MCF 10A (cell line): ENCODE data around the gene FXYD6. TPM values are rescaled to one million over a fixed set of nuclear protein-coding genes. Genes with fewer than 3 reads are reported as not detected.

ENCODE experiments used
- BruUV-seq: library from RNA; stranded (reverse); fragments of 400-500 nt; replicated peaks from 2 replicates; lab custom pipeline; 2021; lab: Mats Ljungman, UMichigan
- CTCF ChIA-PET: fragments of 300-600 bp; sonication (Branson Sonifier 250); formaldehyde crosslinking; extraction: SDS; loops from one replicate; lab custom pipeline; 2021; ENCODE audit warnings: antibody characterized with exemption, inconsistent platforms; lab: Yijun Ruan, JAX
- POLR2A ChIA-PET: fragments of 300-600, 350-650 bp; sonication (Branson Sonifier 250); formaldehyde crosslinking; extraction: SDS; loops from one replicate; lab custom pipeline; 2020; ENCODE audit warnings: antibody characterized with exemption, inconsistent platforms; lab: Yijun Ruan, JAX
- DNase-seq: peaks from one replicate; pipeline ENCODE4 v3.0.0-alpha.2; 2018; ENCODE audit not compliant: unreplicated experiment
- H3K27ac Mint-ChIP-seq: one replicate; pipeline ENCODE4 v1.8.0; 2022; ENCODE audit warnings: mild to moderate bottlenecking, low read depth, mixed read lengths; ENCODE audit not compliant: unreplicated experiment
- H3K27me3 Mint-ChIP-seq: one replicate; pipeline ENCODE4 v1.8.0; 2022; ENCODE audit warnings: mixed read lengths; ENCODE audit not compliant: insufficient read depth, unreplicated experiment
- H3K36me3 Mint-ChIP-seq: one replicate; pipeline ENCODE4 v1.8.0; 2022; ENCODE audit warnings: mild to moderate bottlenecking, moderate library complexity, mixed read lengths; ENCODE audit not compliant: insufficient read depth, unreplicated experiment
- H3K4me1 Mint-ChIP-seq: one replicate; pipeline ENCODE4 v1.8.0; 2022; ENCODE audit warnings: mixed read lengths; ENCODE audit not compliant: insufficient read depth, unreplicated experiment
- H3K4me3 Mint-ChIP-seq: one replicate; pipeline ENCODE4 v1.8.0; 2022; ENCODE audit warnings: mild to moderate bottlenecking, moderate library complexity, mixed read lengths; ENCODE audit not compliant: unreplicated experiment
- H3K9me3 Mint-ChIP-seq: one replicate; pipeline ENCODE4 v1.8.0; 2022; ENCODE audit warnings: mixed read lengths; ENCODE audit not compliant: unreplicated experiment
- CTCF ChIP-seq: fragments of 200-600 bp; IDR thresholded peaks from one replicate; pipeline ENCODE4 v1.8.0; 2022; ENCODE audit warnings: antibody characterized with exemption, mild to moderate bottlenecking; ENCODE audit not compliant: unreplicated experiment
- intact Hi-C: fragments of 100-400 bp; cut with micrococcal nuclease; formaldehyde crosslinking; loops from 2 replicates; pipeline ENCODE4 v1.14.1; 2022
- total RNA-seq: library from RNA; stranded (reverse); gene quantifications from 2 replicates; pipeline ENCODE4 v1.2.3, GENCODE V29; 2022

Gene FXYD6
- total RNA-seq, 1 experiment from 2014 or later = not detected

GRCh38 chr11:117905524-117905923 lies 29.1 kb upstream of the FXYD6 start:
- TF ChIP-seq CTCF = no peak
- H3K4me1 Mint-ChIP-seq = peaks cover 8% of the 10 kb centered on the region
- H3K27ac Mint-ChIP-seq = no peak overlapping the region

DNA sequence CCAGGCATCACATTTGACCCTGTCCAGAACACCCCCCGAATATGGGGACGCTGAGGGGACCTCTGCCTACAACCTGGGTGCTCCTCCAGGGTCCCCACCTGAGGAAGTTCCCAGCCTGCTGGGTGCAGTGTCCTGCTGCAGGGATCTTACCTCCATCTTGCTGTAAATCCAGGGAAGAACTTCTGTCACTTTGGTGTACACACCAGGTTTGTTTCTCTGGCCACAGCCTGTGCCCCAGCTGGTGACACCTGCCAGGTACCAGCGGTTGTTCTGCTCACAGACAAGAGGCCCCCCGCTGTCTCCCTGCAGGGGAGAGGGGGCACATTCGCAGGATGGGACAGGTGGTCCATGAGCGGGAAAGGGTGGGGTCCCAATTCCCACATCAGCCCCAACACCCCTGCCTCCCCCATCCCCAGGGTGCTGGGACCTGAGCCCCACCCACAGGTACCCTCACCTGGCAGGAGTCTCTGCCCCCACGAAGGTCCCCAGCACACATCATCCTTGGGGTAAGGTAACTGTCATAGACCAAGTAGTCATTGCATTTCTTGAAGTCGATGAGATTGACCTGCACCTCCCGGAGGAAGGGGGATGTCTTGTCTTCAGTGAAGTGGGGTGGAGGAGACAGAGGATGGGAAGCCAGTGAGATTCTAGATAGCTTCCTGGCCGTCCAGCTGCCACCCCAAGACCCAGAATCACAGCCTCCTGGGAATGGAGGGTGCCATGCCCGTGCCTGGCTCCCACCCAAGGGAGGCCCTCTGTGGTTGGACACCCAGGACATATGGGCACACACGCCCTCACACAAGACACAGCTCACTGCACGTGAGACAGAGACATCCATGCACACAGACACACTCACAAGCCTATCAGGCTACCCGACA lies 27.3 kb upstream of the FXYD6 start:
- Mint-ChIP-seq H3K27ac (no peak overlapping the region), H3K9me3 (no peaks in the 10 kb centered on the region)
- POLR2A ChIA-PET = no interaction called here

More at GRCh38 chr11:117905524-117905923, 29.1 kb upstream of the FXYD6 start:
- intact Hi-C loops = no loop called here
- no TSS peak for BruUV-seq
- no peaks in the 10 kb centered on the region for H3K36me3 Mint-ChIP-seq
- H3K27me3 Mint-ChIP-seq = no peaks in the 10 kb centered on the region
- no peak overlapping the region for H3K4me3 Mint-ChIP-seq
- ChIA-PET POLR2A (no interaction called here), CTCF (no interaction called here)
- DNase-seq = no peak
- no peaks in the 10 kb centered on the region for H3K9me3 Mint-ChIP-seq

GRCh38 chr11:117902001-117902845 lies 25.8 kb upstream of the FXYD6 start:
- no peak for TF ChIP-seq CTCF
- DNase-seq = no peak
- POLR2A ChIA-PET = no interaction called here
- intact Hi-C loops = no loop called here
- CTCF ChIA-PET = interaction anchor here (0.6 to 1.1 kb wide), 3 partner anchors 78 to 296 kb away, joined by 3 to 6 read pairs (median 4); no protein-coding TSS in a partner anchor
- Mint-ChIP-seq H3K36me3 (no peaks in the 10 kb centered on the region), H3K4me1 (no peaks in the 10 kb centered on the region), H3K27ac (no peak overlapping the region), H3K27me3 (peaks cover 2% of the 10 kb centered on the region), H3K4me3 (no peak overlapping the region), H3K9me3 (no peaks in the 10 kb centered on the region)
- BruUV-seq = no TSS peak

More for the DNA sequence above, 27.3 kb upstream of the FXYD6 start:
- CTCF ChIA-PET = interaction anchor here (0.6 kb wide), 2 partner anchors 43 to 646 kb away, joined by 3 to 4 read pairs; no protein-coding TSS in a partner anchor
- no peak for DNase-seq
- H3K27me3 Mint-ChIP-seq = no peaks in the 10 kb centered on the region
- no peak for TF ChIP-seq CTCF
- BruUV-seq = no TSS peak
- peaks cover 8% of the 10 kb centered on the region for H3K4me1 Mint-ChIP-seq
- no peaks in the 10 kb centered on the region for H3K36me3 Mint-ChIP-seq
- no peak overlapping the region for H3K4me3 Mint-ChIP-seq
- intact Hi-C loops = no loop called here

DNA sequence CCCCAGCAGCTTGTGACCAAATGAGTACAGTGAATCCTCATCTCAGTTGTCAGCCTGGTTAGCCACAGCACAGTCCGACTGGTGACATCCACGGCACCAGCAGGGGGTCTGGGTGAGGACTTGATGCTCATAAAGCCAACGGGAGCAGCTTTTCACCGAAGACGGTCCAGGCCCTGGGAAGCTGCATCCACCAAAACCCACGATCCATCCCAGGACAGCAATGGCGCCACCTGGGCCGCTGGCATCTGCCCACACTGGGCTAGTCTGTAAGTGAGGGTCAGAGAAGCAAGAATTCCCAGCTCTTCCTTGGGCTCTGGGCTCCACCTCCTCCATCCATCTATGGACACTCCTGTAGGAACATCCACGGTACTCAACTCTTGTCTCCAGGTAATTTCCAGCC lies 25.1 kb upstream of the FXYD6 start:
- no peak for DNase-seq
- BruUV-seq = no TSS peak
- peaks cover 9% of the 10 kb centered on the region for H3K27me3 Mint-ChIP-seq
- H3K36me3 Mint-ChIP-seq = no peaks in the 10 kb centered on the region
- no peak overlapping the region for H3K4me3 Mint-ChIP-seq
- POLR2A ChIA-PET = interaction anchor here (1.7 kb wide), 1 partner anchor 9 kb away, joined by 4 read pairs; no protein-coding TSS in a partner anchor
- no peaks in the 10 kb centered on the region for H3K9me3 Mint-ChIP-seq
- no peak overlapping the region for H3K27ac Mint-ChIP-seq
- H3K4me1 Mint-ChIP-seq = no peaks in the 10 kb centered on the region
- intact Hi-C loops = no loop called here
- no peak for TF ChIP-seq CTCF
- CTCF ChIA-PET = interaction anchor here (0.6 to 1.1 kb wide), 5 partner anchors 79 to 457 kb away, joined by 3 to 6 read pairs (median 3); no protein-coding TSS in a partner anchor
